GM21737 (cell line): ENCODE measurements around the gene RCAN1.

Experiments used
- ATAC-seq: cut with Tn5 transposase; IDR thresholded peaks from one replicate; pipeline ENCODE4 v1.9.1; 2021; ENCODE audit warnings: mild to moderate bottlenecking, moderate library complexity; ENCODE audit not compliant: unreplicated experiment

The RCAN1 gene

GRCh38 chr21:34614628-34615486 lies at the start of gene RCAN1:
TSS of gene RCAN1 (minus strand) at chr21:34615113. CDS start at chr21:34615011, 102 bp downstream.
- ATAC-seq = peak; percentile 95

GRCh38 chr21:34661848-34662247 lies 46.9 kb upstream of the RCAN1 start:
- no peak for ATAC-seq

- ATAC-seq = no peak
Observed at GRCh38 chr21:34653522-34653921, 38.6 kb upstream of the RCAN1 start.

- ATAC-seq = no peak
Observed at GRCh38 chr21:34651642-34652041, 36.7 kb upstream of the RCAN1 start.

- ATAC-seq = no peak
Observed at GRCh38 chr21:34650861-34651431, 36.0 kb upstream of the RCAN1 start.

GRCh38 chr21:34649400-34649799 lies 34.5 kb upstream of the RCAN1 start:
- no peak for ATAC-seq

GRCh38 chr21:34648739-34649297 lies 33.9 kb upstream of the RCAN1 start:
- ATAC-seq = no peak

GRCh38 chr21:34647555-34647954 lies 32.6 kb upstream of the RCAN1 start:
- ATAC-seq = no peak

- ATAC-seq = no peak
Observed at GRCh38 chr21:34644825-34645224, 29.9 kb upstream of the RCAN1 start.

GRCh38 chr21:34642211-34643075 lies 27.5 kb upstream of the RCAN1 start:
- peak; percentile 53 for ATAC-seq

- no peak for ATAC-seq
Observed at GRCh38 chr21:34640858-34641257, 25.9 kb upstream of the RCAN1 start.

- ATAC-seq = peak; percentile 39
Observed at GRCh38 chr21:34639882-34640788, 25.2 kb upstream of the RCAN1 start.

GRCh38 chr21:34639250-34639649 lies 24.3 kb upstream of the RCAN1 start:
- no peak for ATAC-seq

- ATAC-seq = no peak
Observed at GRCh38 chr21:34636961-34637360, 22.0 kb upstream of the RCAN1 start.

- no peak for ATAC-seq
Observed at GRCh38 chr21:34635307-34635706, 20.4 kb upstream of the RCAN1 start.

- no peak for ATAC-seq
Observed at GRCh38 chr21:34632498-34632897, 17.6 kb upstream of the RCAN1 start.

GRCh38 chr21:34630536-34631143 lies 15.7 kb upstream of the RCAN1 start:
- no peak for ATAC-seq

- no peak for ATAC-seq
Observed at GRCh38 chr21:34626131-34626530, 11.2 kb upstream of the RCAN1 start.

GRCh38 chr21:34625030-34625593 lies 10.2 kb upstream of the RCAN1 start:
- no peak for ATAC-seq
